T-cell (primary cell): Measurements from ENCODE around the gene CEBPE. TPM values are rescaled to one million over a fixed set of nuclear protein-coding genes. Genes with fewer than 3 reads are reported as not detected.
A peak's percentile ranks its signal among the peaks of the same experiment; 100 is the strongest.

ENCODE experiments used
- ATAC-seq, 4 experiments: fragments of 200-7000 bp in 3 of 4; fragments of 150-1000 bp in 1 of 4; cut with Tn5 transposase; replicated peaks in 1 of 4; 1 replicate in 3 of 4; 2 replicates in 1 of 4; pipeline ENCODE4 v1.10.0; 2021; ENCODE audit warnings: moderate library complexity in 3 of 4, mild to moderate bottlenecking in 2 of 4, moderate number of reproducible peaks in 1 of 4
- CTCF ChIA-PET, 2 donors: fragments of 300-600 bp; sonication (Branson Sonifier 250); formaldehyde crosslinking; loops; one replicate each; lab custom pipeline; 2022; ENCODE audit warnings: antibody characterized with exemption in 2 of 2; lab: Charles Lee
- POLR2A ChIA-PET, 2 donors: fragments of 300-600 bp; sonication (Branson Sonifier 250); formaldehyde crosslinking; loops; one replicate each; lab custom pipeline; 2022; ENCODE audit warnings: antibody characterized with exemption in 2 of 2; lab: Charles Lee
- DNase-seq, 35 experiments: peaks; one replicate each; pipeline versions ENCODE4 v3.0.0 to v3.0.0-alpha.2; 2013 to 2023
- H3K27ac ChIP-seq: one replicate; pipeline ENCODE4 v1.5.1; 2013; ENCODE audit warnings: low read length
- H3K27me3 ChIP-seq, 2 experiments: replicated peaks in 1 of 2; 1 replicate in 1 of 2; 2 replicates in 1 of 2; pipeline versions ENCODE4 v1.6.1 to v1.7.0; 2013; ENCODE audit warnings: low read length in 1 of 2, mixed read lengths in 1 of 2; ENCODE audit not compliant: control insufficient read depth in 2 of 2, insufficient read depth in 2 of 2; ENCODE audit errors: extremely low read depth in 1 of 2
- H3K36me3 ChIP-seq, 2 donors: 1 replicate in 1 of 2; 2 replicates in 1 of 2; pipeline versions ENCODE4 v1.6.1 to v1.7.0; 2013; ENCODE audit warnings: low read length in 1 of 2; ENCODE audit not compliant: control insufficient read depth in 2 of 2, insufficient read depth in 1 of 2; ENCODE audit errors: extremely low read depth in 1 of 2
- H3K4me1 ChIP-seq, 2 experiments: 1 replicate in 1 of 2; 2 replicates in 1 of 2; pipeline versions ENCODE4 v1.6.1 to v1.7.0; 2013; ENCODE audit warnings: low read length in 2 of 2, mixed read lengths in 1 of 2; ENCODE audit not compliant: insufficient read depth in 2 of 2, control insufficient read depth in 1 of 2; ENCODE audit errors: extremely low read depth in 1 of 2
- H3K4me3 ChIP-seq, 2 donors: 1 replicate in 1 of 2; 2 replicates in 1 of 2; pipeline versions ENCODE4 v1.5.1 to v1.7.0; 2013; ENCODE audit warnings: mild to moderate bottlenecking in 2 of 2, low read length in 1 of 2, moderate library complexity in 1 of 2; ENCODE audit not compliant: control insufficient read depth in 1 of 2; ENCODE audit errors: extremely low read depth in 1 of 2
- H3K9me3 ChIP-seq: 2 replicates; pipeline ENCODE4 v1.7.0; 2013
- H3K27ac Mint-ChIP-seq, 2 donors: one replicate each; pipeline ENCODE4 v1.8.0; 2020 to 2021; ENCODE audit warnings: mild to moderate bottlenecking in 2 of 2, mixed read lengths in 2 of 2
- H3K27me3 Mint-ChIP-seq, 2 donors: one replicate each; pipeline ENCODE4 v1.8.0; 2021 to 2022; ENCODE audit warnings: mixed read lengths in 2 of 2
- H3K36me3 Mint-ChIP-seq: one replicate; pipeline ENCODE4 v1.8.0; 2021; ENCODE audit warnings: mixed read lengths
- H3K4me1 Mint-ChIP-seq, 3 donors: one replicate each; pipeline ENCODE4 v1.8.0; 2020 to 2022; ENCODE audit warnings: mixed read lengths in 3 of 3, mild to moderate bottlenecking in 1 of 3
- H3K4me3 Mint-ChIP-seq, 3 donors: one replicate each; pipeline ENCODE4 v1.8.0; 2020 to 2022; ENCODE audit warnings: mild to moderate bottlenecking in 3 of 3, mixed read lengths in 3 of 3, moderate library complexity in 3 of 3
- H3K9me3 Mint-ChIP-seq, 3 donors: one replicate each; pipeline ENCODE4 v1.8.0; 2020 to 2022; ENCODE audit warnings: mixed read lengths in 3 of 3
- WGBS: methylation state at CpG from one replicate; pipeline ENCODE4 v1.1.5; 2013; ENCODE audit warnings: missing lambda C conversion rate; ENCODE audit not compliant: insufficient coverage; 5-methylcytosine and 5-hydroxymethylcytosine counted together
- total RNA-seq, 35 experiments: library from RNA in 6 of 35; stranded (reverse) in 6 of 35; fragments of 120-200 nt in 1 of 35; gene quantifications; one replicate each; pipeline versions ENCODE4 v1.2.1 to v1.2.4 and lab custom pipeline; 2013 to 2026

CEBPE gene
- total RNA-seq, 5 donors from 2014 or later (not counting 1 experiment from before 2014, with no cell fraction given) = 0.33 to 0.82 (median 0.53) TPM

GRCh38 chr14:23121361-23121771 lies 2.3 kb upstream of the CEBPE start:
- ChIA-PET POLR2A (interaction anchor here (0.5 to 0.6 kb wide), 2 partner anchors 27 to 87 kb away, joined by 3 to 5 read pairs; no protein-coding TSS in a partner anchor), CTCF (interaction anchor here (0.5 to 3.0 kb wide), 21 partner anchors 8 to 259 kb away, joined by 3 to 74 read pairs (median 4); partner anchors contain the start of genes ACIN1 (in 1 of the 2), C14orf119 (in 1 of the 2), HOMEZ (in 1 of the 2) and PABPN1 (in 1 of the 2))
- H3K36me3 Mint-ChIP-seq = no peaks in the 10 kb centered on the region
- peaks cover 32 to 53% of the 10 kb centered on the region in 2 experiments for H3K4me1 ChIP-seq
- no peak for ATAC-seq
- peak overlapping the region; percentile 96 to 99 for H3K27ac Mint-ChIP-seq
- H3K4me3 ChIP-seq = no peak overlapping the region
- DNase-seq = peak in 3 of 35 experiments; percentile 12 to 18 (median 18)
- peak overlapping the region; percentile 77 for H3K27ac ChIP-seq
- no peaks in the 10 kb centered on the region for H3K9me3 Mint-ChIP-seq
- H3K27me3 Mint-ChIP-seq = no peaks in the 10 kb centered on the region
- 15% methylated on average over 6 of the region's 6 CpGs for WGBS
- no peaks in the 10 kb centered on the region for H3K9me3 ChIP-seq
- H3K36me3 ChIP-seq = no peaks in the 10 kb centered on the region
- H3K4me1 Mint-ChIP-seq = peaks cover 54 to 55% (median 55%) of the 10 kb centered on the region in 3 donors
- peak overlapping the region in 2 of 3 donors; percentile 52 to 81 for H3K4me3 Mint-ChIP-seq
- H3K27me3 ChIP-seq = peaks cover 0 to 4% of the 10 kb centered on the region in 2 experiments

- H3K4me1 Mint-ChIP-seq = peaks cover 55 to 58% (median 57%) of the 10 kb centered on the region in 3 donors
- H3K4me3 Mint-ChIP-seq = peak overlapping the region; percentile 52 to 81 (median 56)
- Histone ChIP-seq H3K27ac (peak overlapping the region; percentile 77), H3K4me3 (peak overlapping the region; percentile 10 to 36), H3K36me3 (no peaks in the 10 kb centered on the region), H3K4me1 (peaks cover 32 to 53% of the 10 kb centered on the region in 2 experiments), H3K27me3 (peaks cover 0 to 4% of the 10 kb centered on the region in 2 experiments), H3K9me3 (no peaks in the 10 kb centered on the region)
- H3K27ac Mint-ChIP-seq = peak overlapping the region; percentile 96 to 99
- DNase-seq (peak; percentile 33 to 88 (median 61)), ATAC-seq (peak; percentile 58 to 71 (median 64))
- POLR2A ChIA-PET = interaction anchor here (0.6 to 0.8 kb wide), 2 partner anchors 65 to 86 kb away, joined by 3 to 5 read pairs; no protein-coding TSS in a partner anchor
- 0% methylated on average over 1 of the region's 9 CpGs for WGBS
- CTCF ChIA-PET = interaction anchor here (0.6 to 3.0 kb wide), 24 partner anchors 9 to 1603 kb away, joined by 3 to 74 read pairs (median 4); partner anchors contain the start of genes ACIN1 (in 1 of the 2), C14orf119 (in 1 of the 2), HOMEZ (in 1 of the 2) and PABPN1 (in 1 of the 2)
- H3K9me3 Mint-ChIP-seq = no peaks in the 10 kb centered on the region
- peaks cover 0 to 3% of the 10 kb centered on the region in 2 donors for H3K27me3 Mint-ChIP-seq
- H3K36me3 Mint-ChIP-seq = no peaks in the 10 kb centered on the region
These were observed 1.6 kb upstream of the CEBPE start for GRCh38 chr14:23120541-23121251.

- Mint-ChIP-seq H3K27ac (peak overlapping the region; percentile 96 to 99), H3K36me3 (no peaks in the 10 kb centered on the region), H3K27me3 (peaks cover 0 to 7% of the 10 kb centered on the region in 2 donors), H3K4me3 (peak overlapping the region; percentile 47 to 81 (median 47)), H3K4me1 (peaks cover 61 to 62% (median 61%) of the 10 kb centered on the region in 3 donors), H3K9me3 (no peaks in the 10 kb centered on the region)
- POLR2A ChIA-PET = interaction anchor here in 1 of 2 donors (0.5 to 0.8 kb wide), 3 partner anchors 25 to 72 kb away, joined by 3 to 8 read pairs (median 3); no protein-coding TSS in a partner anchor
- Histone ChIP-seq H3K4me1 (peaks cover 32 to 53% of the 10 kb centered on the region in 2 experiments), H3K27me3 (peaks cover 0 to 7% of the 10 kb centered on the region in 2 experiments), H3K9me3 (no peaks in the 10 kb centered on the region), H3K27ac (peak overlapping the region; percentile 77), H3K4me3 (peak overlapping the region; percentile 8 to 52), H3K36me3 (no peaks in the 10 kb centered on the region)
- DNase-seq = peak in 33 of 35 experiments; percentile 21 to 74 (median 45)
- WGBS = 27% methylated on average over 8 of the region's 16 CpGs
- CTCF ChIA-PET = interaction anchor here (0.6 to 3.0 kb wide), 11 partner anchors 11 to 85 kb away, joined by 3 to 74 read pairs (median 4); partner anchors contain the start of genes ACIN1 (in 1 of the 2), C14orf119 (in 1 of the 2) and SLC7A8 (in 1 of the 2)
- peak; percentile 72 to 88 (median 78) for ATAC-seq
These were observed 590 bp upstream of the CEBPE start for GRCh38 chr14:23119363-23120327.

DNA sequence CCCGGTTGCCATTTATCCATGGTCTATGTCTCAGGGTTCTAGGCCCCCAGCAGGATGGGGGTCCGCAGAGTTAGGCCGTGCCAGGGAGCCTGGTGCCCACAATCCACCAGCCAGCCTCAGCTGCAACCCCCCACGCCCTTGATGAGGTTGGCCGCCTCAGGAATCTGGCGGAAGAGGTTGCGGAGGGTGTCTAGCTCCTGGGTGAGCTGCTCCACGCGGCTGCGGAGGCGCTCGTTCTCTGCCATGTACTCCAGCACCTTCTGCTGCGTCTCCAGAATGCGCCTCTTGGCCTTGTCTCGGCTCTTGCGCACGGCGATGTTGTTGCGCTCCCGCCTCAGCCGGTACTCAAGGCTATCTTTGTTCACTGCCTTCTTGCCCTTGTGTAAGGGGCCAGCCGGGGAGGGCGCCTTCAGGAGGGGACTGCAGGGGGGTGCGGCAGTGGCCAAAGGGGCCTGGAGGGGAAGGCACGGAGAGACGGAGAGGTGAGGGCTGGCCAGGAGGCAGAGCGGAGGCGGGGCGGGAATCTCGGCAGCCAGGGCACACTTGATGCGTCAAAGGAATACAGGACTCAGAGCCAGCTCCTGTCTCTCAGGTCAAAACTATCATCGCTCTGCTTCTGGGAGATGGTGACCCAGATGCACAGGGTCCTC lies 1.6 kb downstream of the CEBPE start:
- ATAC-seq (no peak), DNase-seq (no peak)
- ChIA-PET CTCF (interaction anchor here in 1 of 2 donors (0.6 kb wide), 1 partner anchor 9 kb away, joined by 3 read pairs; no protein-coding TSS in a partner anchor), POLR2A (interaction anchor here in 1 of 2 donors (0.6 kb wide), 1 partner anchor 67 kb away, joined by 6 read pairs; no protein-coding TSS in a partner anchor)
- Mint-ChIP-seq H3K9me3 (no peaks in the 10 kb centered on the region), H3K4me3 (peak overlapping the region in 1 of 3 donors; percentile 81), H3K27me3 (peaks cover 0 to 11% of the 10 kb centered on the region in 2 donors), H3K36me3 (no peaks in the 10 kb centered on the region), H3K27ac (peak overlapping the region in 1 of 2 donors; percentile 99), H3K4me1 (peaks cover 65 to 67% (median 66%) of the 10 kb centered on the region in 3 donors)
- Histone ChIP-seq H3K9me3 (no peaks in the 10 kb centered on the region), H3K27me3 (peaks cover 0 to 23% of the 10 kb centered on the region in 2 experiments), H3K4me3 (no peak overlapping the region), H3K4me1 (peaks cover 32 to 53% of the 10 kb centered on the region in 2 experiments), H3K27ac (peak overlapping the region; percentile 77), H3K36me3 (no peaks in the 10 kb centered on the region)
- WGBS = 92% methylated on average over 25 of the region's 32 CpGs

DNA sequence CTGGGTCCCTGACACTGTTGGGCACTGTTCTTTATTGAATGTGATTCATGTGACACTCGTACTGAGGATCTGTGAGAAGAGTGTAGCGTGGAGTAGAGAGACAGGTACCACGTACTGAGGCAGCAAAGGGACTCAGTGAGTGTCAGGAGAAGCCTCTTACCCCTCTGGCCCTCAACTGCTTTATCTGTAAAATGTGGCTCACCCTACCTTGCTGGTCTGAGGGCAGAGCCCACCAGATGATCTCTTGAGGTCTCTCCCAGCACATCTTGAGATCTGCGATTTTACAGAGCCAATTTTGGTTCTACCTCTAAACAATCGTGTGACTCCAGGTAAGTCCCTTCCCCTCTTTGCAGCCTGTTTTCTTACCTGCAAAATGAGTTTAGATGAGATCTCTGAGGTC lies 3.1 kb downstream of the CEBPE start:
- peaks cover 27 to 43% of the 10 kb centered on the region in 2 experiments for H3K4me1 ChIP-seq
- Mint-ChIP-seq H3K27me3 (peaks cover 0 to 11% of the 10 kb centered on the region in 2 donors), H3K27ac (peak overlapping the region; percentile 36 to 99), H3K36me3 (no peaks in the 10 kb centered on the region), H3K4me1 (peaks cover 52 to 55% (median 54%) of the 10 kb centered on the region in 3 donors), H3K4me3 (no peak overlapping the region), H3K9me3 (no peaks in the 10 kb centered on the region)
- no peak for ATAC-seq
- ChIA-PET POLR2A (no interaction called here), CTCF (interaction anchor here in 1 of 2 donors (0.6 kb wide), 1 partner anchor 176 kb away, joined by 5 read pairs; no protein-coding TSS in a partner anchor)
- no peak for DNase-seq
- H3K9me3 ChIP-seq = no peaks in the 10 kb centered on the region
- no peaks in the 10 kb centered on the region for H3K36me3 ChIP-seq
- 75% methylated on average over 3 of the region's 5 CpGs for WGBS
- H3K27ac ChIP-seq = no peak overlapping the region
- H3K4me3 ChIP-seq = no peak overlapping the region
- peaks cover 0 to 34% of the 10 kb centered on the region in 2 experiments for H3K27me3 ChIP-seq
